WTC11 (cell line): ENCODE data around the gene SVOP. TPM values are rescaled to one million over a fixed set of nuclear protein-coding genes. Genes with fewer than 3 reads are reported as not detected.
A peak's percentile ranks its signal among the peaks of the same experiment; 100 is the strongest.

Experiments
- ATAC-seq: fragments of 200-7000 bp; cut with Tn5 transposase; 2 replicates; pipeline ENCODE4 v1.10.0; 2021; ENCODE audit warnings: mild to moderate bottlenecking, moderate library complexity
- CTCF ChIA-PET: fragments of 300-600 bp; sonication (Branson Sonifier 250); formaldehyde crosslinking; loops from one replicate; lab custom pipeline; 2021; ENCODE audit warnings: antibody characterized with exemption; lab: Charles Lee
- POLR2A ChIA-PET: fragments of 350-600 bp; sonication (Branson Sonifier 250); formaldehyde crosslinking; loops from one replicate; lab custom pipeline; 2021; ENCODE audit warnings: antibody characterized with exemption; lab: Charles Lee
- DNase-seq: peaks from one replicate; pipeline ENCODE4 v3.0.0; 2021; ENCODE audit warnings: low spot score
- H3K27ac Mint-ChIP-seq: 2 replicates; pipeline ENCODE4 v1.8.0; 2021; ENCODE audit warnings: mixed read lengths
- H3K27me3 Mint-ChIP-seq: 2 replicates; pipeline ENCODE4 v1.8.0; 2021; ENCODE audit warnings: low read depth, mild to moderate bottlenecking, moderate library complexity, mixed read lengths
- H3K36me3 Mint-ChIP-seq: 2 replicates; pipeline ENCODE4 v1.8.0; 2021; ENCODE audit warnings: mixed read lengths
- H3K4me1 Mint-ChIP-seq: 2 replicates; pipeline ENCODE4 v1.8.0; 2022; ENCODE audit warnings: mixed read lengths
- H3K4me3 Mint-ChIP-seq: 2 replicates; pipeline ENCODE4 v1.8.0; 2021; ENCODE audit warnings: mild to moderate bottlenecking, moderate library complexity, mixed read lengths
- H3K9me3 Mint-ChIP-seq: 2 replicates; pipeline ENCODE4 v1.8.0; 2021; ENCODE audit warnings: mixed read lengths
- CBFB ChIP-seq: sonication (generic); formaldehyde crosslinking; IDR thresholded peaks from 2 replicates; pipeline ENCODE4 v1.8.1; 2022; ENCODE audit warnings: mild to moderate bottlenecking, low read depth, missing genetic modification reagents
- CREM ChIP-seq: sonication (generic); formaldehyde crosslinking; IDR thresholded peaks from 2 replicates; pipeline ENCODE4 v1.8.1; 2022; ENCODE audit warnings: mild to moderate bottlenecking, missing genetic modification reagents, moderate library complexity
- ELF4 ChIP-seq: sonication (generic); formaldehyde crosslinking; IDR thresholded peaks from 2 replicates; pipeline ENCODE4 v1.8.1; 2022; ENCODE audit warnings: low read depth, mild to moderate bottlenecking, moderate library complexity, missing genetic modification reagents
- HMGA2 ChIP-seq: fragments of 250-450 bp; sonication (Bioruptor Pico); IDR thresholded peaks from 2 replicates; pipeline ENCODE4 v1.4.0; 2021; ENCODE audit warnings: mild to moderate bottlenecking, moderate library complexity
- MXD4 ChIP-seq: fragments of 250-450 bp; sonication (Bioruptor Pico); IDR thresholded peaks from 2 replicates; pipeline ENCODE4 v1.8.0; 2021; ENCODE audit warnings: mild to moderate bottlenecking, moderate library complexity, borderline replicate concordance
- TEAD1 ChIP-seq: sonication (generic); formaldehyde crosslinking; IDR thresholded peaks from 2 replicates; pipeline ENCODE4 v1.8.0; 2022; ENCODE audit warnings: mild to moderate bottlenecking, missing genetic modification reagents
- TEAD4 ChIP-seq: sonication (generic); formaldehyde crosslinking; IDR thresholded peaks from 2 replicates; pipeline ENCODE4 v1.8.0; 2022; ENCODE audit warnings: mild to moderate bottlenecking, missing genetic modification reagents
- TP53 ChIP-seq: sonication (generic); formaldehyde crosslinking; IDR thresholded peaks from 2 replicates; pipeline ENCODE4 v1.8.1; 2023; ENCODE audit warnings: mild to moderate bottlenecking, missing genetic modification reagents
- ZNF121 ChIP-seq: sonication (generic); formaldehyde crosslinking; IDR thresholded peaks from 2 replicates; pipeline ENCODE4 v1.8.0; 2023; ENCODE audit warnings: missing genetic modification reagents
- ZNF138 ChIP-seq: sonication (generic); formaldehyde crosslinking; conservative IDR thresholded peaks from 2 replicates; pipeline ENCODE4 v1.8.1; 2022; ENCODE audit warnings: mild to moderate bottlenecking, moderate library complexity, missing genetic modification reagents
- ZNF232 ChIP-seq: sonication (generic); formaldehyde crosslinking; IDR thresholded peaks from 2 replicates; pipeline ENCODE4 v1.8.0; 2022; ENCODE audit warnings: mild to moderate bottlenecking, missing genetic modification reagents
- ZNF396 ChIP-seq: fragments of 250-450 bp; sonication (Bioruptor Pico); IDR thresholded peaks from 2 replicates; pipeline ENCODE4 v1.8.0; 2021; ENCODE audit warnings: mild to moderate bottlenecking, moderate library complexity, borderline replicate concordance
- ZNF416 ChIP-seq: fragments of 250-450 bp; sonication (Bioruptor Pico); IDR thresholded peaks from 2 replicates; pipeline ENCODE4 v1.9.0; 2021; ENCODE audit warnings: mild to moderate bottlenecking, inconsistent platforms
- total RNA-seq: library from RNA; stranded (reverse); gene quantifications from 3 replicates; pipeline ENCODE4 v1.2.3, GENCODE V29; 2021
- TF ChIP-seq, protein P1 (sequence below): fragments of 250-450 bp; sonication (Bioruptor Pico); conservative IDR thresholded peaks from 2 replicates; pipeline ENCODE4 v1.9.0; 2021; ENCODE audit warnings: mild to moderate bottlenecking
- TF ChIP-seq, protein P2 (sequence below): fragments of 250-450 bp; sonication (Bioruptor Pico); IDR thresholded peaks from 2 replicates; pipeline ENCODE4 v1.9.0; 2021; ENCODE audit warnings: moderate library complexity, mild to moderate bottlenecking, inconsistent platforms, borderline replicate concordance
- TF ChIP-seq, protein P3 (sequence below): sonication (generic); formaldehyde crosslinking; IDR thresholded peaks from 2 replicates; pipeline ENCODE4 v1.8.0; 2023; ENCODE audit warnings: mild to moderate bottlenecking, missing genetic modification reagents
- TF ChIP-seq, protein P4 (sequence below): sonication (generic); formaldehyde crosslinking; IDR thresholded peaks from 2 replicates; pipeline ENCODE4 v1.8.0; 2022; ENCODE audit warnings: mild to moderate bottlenecking, missing genetic modification reagents
- TF ChIP-seq, protein P5 (sequence below): fragments of 250-450 bp; sonication (Bioruptor Pico); IDR thresholded peaks from 2 replicates; pipeline ENCODE4 v1.9.0; 2021; ENCODE audit warnings: mild to moderate bottlenecking
- TF ChIP-seq, protein P6 (sequence below): sonication (generic); formaldehyde crosslinking; IDR thresholded peaks from 2 replicates; pipeline ENCODE4 v1.8.1; 2023; ENCODE audit warnings: mild to moderate bottlenecking, missing genetic modification reagents, moderate library complexity
- TF ChIP-seq, protein P7 (sequence below): fragments of 250-450 bp; sonication (Bioruptor Pico); IDR thresholded peaks from 2 replicates; pipeline ENCODE4 v1.8.0; 2021; ENCODE audit warnings: mild to moderate bottlenecking
- TF ChIP-seq, protein P8 (sequence below): sonication (generic); formaldehyde crosslinking; IDR thresholded peaks from 2 replicates; pipeline ENCODE4 v1.8.0; 2022; ENCODE audit warnings: mild to moderate bottlenecking, missing genetic modification reagents

SVOP gene
- total RNA-seq, 1 experiment from 2014 or later, result 0.04 TPM

DNA sequence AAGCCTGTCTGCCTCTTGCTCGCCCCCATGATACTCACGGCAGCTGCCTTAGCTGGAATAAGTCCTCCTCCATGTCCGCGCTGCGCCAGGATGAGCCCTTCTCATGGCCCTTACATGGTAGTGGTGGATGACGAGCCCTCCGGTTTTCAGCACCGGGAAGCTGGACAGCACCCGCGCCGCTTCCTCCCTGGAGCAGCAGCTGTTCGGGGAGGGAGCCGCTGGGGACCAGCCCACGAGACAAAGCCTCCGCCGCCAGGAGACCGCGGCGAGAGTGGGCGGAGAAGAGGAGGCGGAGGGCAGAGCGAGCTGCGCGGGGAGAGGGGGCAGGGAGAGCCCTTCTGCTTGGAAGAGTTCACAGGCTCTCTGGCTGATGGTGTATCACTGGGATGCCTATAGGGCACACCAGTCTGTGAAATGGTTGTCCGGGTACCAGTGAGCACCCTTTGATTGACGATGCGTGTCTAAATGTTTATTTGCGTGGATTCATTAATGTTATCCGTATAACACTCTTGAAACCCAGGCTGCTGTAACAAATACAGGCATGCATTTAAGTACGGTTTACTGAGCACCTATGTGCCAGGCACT, at the start of gene SVOP (continued):
- TF ChIP-seq, protein P1, sequence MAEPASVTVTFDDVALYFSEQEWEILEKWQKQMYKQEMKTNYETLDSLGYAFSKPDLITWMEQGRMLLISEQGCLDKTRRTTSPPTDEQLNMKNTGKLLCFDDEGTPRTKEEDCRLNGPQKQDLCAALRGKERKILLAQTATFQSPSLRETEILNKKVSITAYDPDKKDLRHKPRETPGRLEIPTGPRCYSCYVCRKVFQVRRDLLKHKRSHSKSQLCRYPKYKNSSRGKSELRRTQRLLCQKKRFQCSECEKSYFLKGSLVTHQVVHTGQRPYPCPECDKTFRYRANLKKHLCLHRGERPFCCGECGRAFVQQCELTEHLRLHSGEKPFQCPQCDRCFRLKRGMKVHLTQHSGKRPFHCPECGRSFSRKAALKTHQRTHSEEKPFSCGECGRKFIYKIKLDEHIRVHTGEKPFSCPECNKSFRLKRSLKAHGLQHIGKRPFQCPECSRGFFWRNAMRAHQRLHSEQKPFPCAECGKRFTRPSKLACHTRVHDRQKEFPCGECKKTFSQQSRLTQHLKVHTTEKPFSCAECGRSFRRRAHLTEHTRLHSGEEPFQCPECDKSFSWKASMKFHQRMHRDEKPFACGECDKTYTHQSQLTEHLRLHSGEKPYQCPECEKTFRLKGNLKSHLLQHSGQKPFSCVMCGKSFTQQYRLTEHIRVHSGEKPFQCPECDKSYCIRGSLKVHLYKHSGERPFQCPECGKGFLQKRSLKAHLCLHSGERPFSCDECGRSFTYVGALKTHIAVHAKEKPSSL (CRISPR knock-in tag), result no peak
- peak; percentile 84; the same call in 1 of the 2 replicates for TF ChIP-seq ZNF232 (CRISPR knock-in tag)
- TF ChIP-seq MXD4 (CRISPR knock-in tag), result no peak
- TF ChIP-seq, protein P2, sequence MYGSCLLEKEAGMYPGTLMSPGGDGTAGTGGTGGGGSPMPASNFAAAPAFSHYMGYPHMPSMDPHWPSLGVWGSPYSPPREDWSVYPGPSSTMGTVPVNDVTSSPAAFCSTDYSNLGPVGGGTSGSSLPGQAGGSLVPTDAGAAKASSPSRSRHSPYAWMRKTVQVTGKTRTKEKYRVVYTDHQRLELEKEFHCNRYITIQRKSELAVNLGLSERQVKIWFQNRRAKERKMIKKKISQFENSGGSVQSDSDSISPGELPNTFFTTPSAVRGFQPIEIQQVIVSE (CRISPR knock-in tag), result no peak
- TF ChIP-seq, protein P3, sequence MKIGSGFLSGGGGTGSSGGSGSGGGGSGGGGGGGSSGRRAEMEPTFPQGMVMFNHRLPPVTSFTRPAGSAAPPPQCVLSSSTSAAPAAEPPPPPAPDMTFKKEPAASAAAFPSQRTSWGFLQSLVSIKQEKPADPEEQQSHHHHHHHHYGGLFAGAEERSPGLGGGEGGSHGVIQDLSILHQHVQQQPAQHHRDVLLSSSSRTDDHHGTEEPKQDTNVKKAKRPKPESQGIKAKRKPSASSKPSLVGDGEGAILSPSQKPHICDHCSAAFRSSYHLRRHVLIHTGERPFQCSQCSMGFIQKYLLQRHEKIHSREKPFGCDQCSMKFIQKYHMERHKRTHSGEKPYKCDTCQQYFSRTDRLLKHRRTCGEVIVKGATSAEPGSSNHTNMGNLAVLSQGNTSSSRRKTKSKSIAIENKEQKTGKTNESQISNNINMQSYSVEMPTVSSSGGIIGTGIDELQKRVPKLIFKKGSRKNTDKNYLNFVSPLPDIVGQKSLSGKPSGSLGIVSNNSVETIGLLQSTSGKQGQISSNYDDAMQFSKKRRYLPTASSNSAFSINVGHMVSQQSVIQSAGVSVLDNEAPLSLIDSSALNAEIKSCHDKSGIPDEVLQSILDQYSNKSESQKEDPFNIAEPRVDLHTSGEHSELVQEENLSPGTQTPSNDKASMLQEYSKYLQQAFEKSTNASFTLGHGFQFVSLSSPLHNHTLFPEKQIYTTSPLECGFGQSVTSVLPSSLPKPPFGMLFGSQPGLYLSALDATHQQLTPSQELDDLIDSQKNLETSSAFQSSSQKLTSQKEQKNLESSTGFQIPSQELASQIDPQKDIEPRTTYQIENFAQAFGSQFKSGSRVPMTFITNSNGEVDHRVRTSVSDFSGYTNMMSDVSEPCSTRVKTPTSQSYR (CRISPR knock-in tag), result peak; percentile 88; the same call in 1 of the 2 replicates
- 0 out of 2 replicates have a peak, but pooled peaks have one; percentile 44 for TF ChIP-seq ZNF121 (CRISPR knock-in tag)
- no peak for TF ChIP-seq ELF4 (CRISPR knock-in tag)
- no peak for TF ChIP-seq ZNF416 (CRISPR knock-in tag)
- TF ChIP-seq, protein P4, sequence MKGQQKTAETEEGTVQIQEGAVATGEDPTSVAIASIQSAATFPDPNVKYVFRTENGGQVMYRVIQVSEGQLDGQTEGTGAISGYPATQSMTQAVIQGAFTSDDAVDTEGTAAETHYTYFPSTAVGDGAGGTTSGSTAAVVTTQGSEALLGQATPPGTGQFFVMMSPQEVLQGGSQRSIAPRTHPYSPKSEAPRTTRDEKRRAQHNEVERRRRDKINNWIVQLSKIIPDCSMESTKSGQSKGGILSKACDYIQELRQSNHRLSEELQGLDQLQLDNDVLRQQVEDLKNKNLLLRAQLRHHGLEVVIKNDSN (CRISPR knock-in tag), result peak; percentile 74; the same call in 1 of the 2 replicates
- TF ChIP-seq, protein P5, sequence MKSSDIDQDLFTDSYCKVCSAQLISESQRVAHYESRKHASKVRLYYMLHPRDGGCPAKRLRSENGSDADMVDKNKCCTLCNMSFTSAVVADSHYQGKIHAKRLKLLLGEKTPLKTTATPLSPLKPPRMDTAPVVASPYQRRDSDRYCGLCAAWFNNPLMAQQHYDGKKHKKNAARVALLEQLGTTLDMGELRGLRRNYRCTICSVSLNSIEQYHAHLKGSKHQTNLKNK, result no peak
- peak; percentile 78; the same call in 1 of the 2 replicates for TF ChIP-seq CREM (CRISPR knock-in tag)
- no peak for TF ChIP-seq HMGA2 (CRISPR knock-in tag)

DNA sequence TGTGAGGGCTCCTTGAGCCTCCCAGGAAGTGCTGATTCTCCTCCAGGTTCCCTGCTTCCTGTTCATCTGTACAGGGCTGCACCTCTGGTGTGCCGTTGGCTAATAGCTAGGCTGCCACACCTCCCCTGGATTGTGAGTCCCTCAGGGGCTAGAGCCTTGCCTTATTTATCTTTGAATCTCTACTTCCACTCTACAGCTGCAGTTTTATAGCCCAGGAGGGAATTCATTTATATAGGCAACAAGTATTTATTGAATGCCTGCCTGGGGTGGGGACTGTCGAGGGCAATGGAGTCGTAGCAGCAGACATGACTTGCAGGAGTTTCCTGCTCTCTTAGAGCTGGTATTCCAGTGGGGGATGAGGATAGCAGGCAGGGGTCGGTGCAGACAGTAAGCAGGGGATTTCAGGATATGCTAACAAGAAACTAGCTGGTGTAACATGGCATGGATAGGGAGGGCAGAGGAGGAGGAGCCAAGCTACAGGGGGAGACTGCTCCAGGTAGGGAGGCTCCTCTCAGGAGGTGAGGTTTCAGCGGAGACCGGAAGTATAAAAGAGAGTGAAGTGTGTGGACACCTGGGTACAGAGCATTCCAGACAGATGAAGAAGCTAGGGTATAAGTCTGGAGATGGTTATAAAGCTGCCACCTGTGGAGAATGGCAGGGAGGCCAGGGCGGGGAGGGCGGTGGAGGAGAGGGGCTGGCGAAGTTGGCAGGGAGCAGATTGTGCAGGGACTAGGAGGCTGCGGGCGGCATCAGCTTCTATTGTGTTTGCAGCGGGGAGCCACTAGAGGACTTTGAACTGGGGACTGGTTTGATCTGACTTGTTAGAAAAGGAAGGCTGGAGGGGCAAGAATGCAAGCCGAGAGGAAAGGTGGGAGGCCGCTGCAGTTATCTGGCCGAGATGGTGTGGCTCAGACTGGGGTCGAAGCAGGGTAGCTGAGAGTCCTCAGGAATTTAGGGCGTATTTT, 48.7 kb upstream of the SVOP start:
- DNase-seq, result peak; percentile 56
- peaks cover 15% of the 10 kb centered on the region for H3K4me1 Mint-ChIP-seq
- POLR2A ChIA-PET, result interaction anchor here (0.8 kb wide), 1 partner anchor 17 kb away, joined by 3 read pairs; the partner anchor contains the start of gene USP30
- H3K9me3 Mint-ChIP-seq, result peaks cover under 1% of the 10 kb centered on the region
- H3K27ac Mint-ChIP-seq, result peak overlapping the region; percentile 92
- CTCF ChIA-PET, result interaction anchor here (0.7 to 1.9 kb wide), 14 partner anchors 9 to 316 kb away, joined by 3 to 9 read pairs (median 6); partner anchors contain the start of genes ALKBH2, UNG and USP30
- ATAC-seq, result peak; percentile 85
- H3K4me3 Mint-ChIP-seq, result peak overlapping the region; percentile 52
- peaks cover 2% of the 10 kb centered on the region for H3K36me3 Mint-ChIP-seq
- H3K27me3 Mint-ChIP-seq, result no peaks in the 10 kb centered on the region
- TF ChIP-seq, protein P5, result no peak
- TF ChIP-seq ZNF396 (CRISPR knock-in tag) (no peak), TP53 (CRISPR knock-in tag) (no peak), ZNF232 (CRISPR knock-in tag) (no peak), CBFB (CRISPR knock-in tag) (no peak), ZNF416 (CRISPR knock-in tag) (no peak), TEAD4 (no peak), ZNF138 (CRISPR knock-in tag) (no peak), TEAD1 (no peak)
- TF ChIP-seq, protein P6, sequence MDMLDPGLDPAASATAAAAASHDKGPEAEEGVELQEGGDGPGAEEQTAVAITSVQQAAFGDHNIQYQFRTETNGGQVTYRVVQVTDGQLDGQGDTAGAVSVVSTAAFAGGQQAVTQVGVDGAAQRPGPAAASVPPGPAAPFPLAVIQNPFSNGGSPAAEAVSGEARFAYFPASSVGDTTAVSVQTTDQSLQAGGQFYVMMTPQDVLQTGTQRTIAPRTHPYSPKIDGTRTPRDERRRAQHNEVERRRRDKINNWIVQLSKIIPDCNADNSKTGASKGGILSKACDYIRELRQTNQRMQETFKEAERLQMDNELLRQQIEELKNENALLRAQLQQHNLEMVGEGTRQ, result no peak
- TF ChIP-seq, protein P7, sequence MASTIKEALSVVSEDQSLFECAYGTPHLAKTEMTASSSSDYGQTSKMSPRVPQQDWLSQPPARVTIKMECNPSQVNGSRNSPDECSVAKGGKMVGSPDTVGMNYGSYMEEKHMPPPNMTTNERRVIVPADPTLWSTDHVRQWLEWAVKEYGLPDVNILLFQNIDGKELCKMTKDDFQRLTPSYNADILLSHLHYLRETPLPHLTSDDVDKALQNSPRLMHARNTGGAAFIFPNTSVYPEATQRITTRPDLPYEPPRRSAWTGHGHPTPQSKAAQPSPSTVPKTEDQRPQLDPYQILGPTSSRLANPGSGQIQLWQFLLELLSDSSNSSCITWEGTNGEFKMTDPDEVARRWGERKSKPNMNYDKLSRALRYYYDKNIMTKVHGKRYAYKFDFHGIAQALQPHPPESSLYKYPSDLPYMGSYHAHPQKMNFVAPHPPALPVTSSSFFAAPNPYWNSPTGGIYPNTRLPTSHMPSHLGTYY (CRISPR knock-in tag), result no peak
- TF ChIP-seq, protein P8, sequence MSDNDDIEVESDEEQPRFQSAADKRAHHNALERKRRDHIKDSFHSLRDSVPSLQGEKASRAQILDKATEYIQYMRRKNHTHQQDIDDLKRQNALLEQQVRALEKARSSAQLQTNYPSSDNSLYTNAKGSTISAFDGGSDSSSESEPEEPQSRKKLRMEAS (CRISPR knock-in tag), result no peak
